Measurements from ENCODE around the gene KCNE5. TPM values are rescaled to one million over a fixed set of nuclear protein-coding genes. Genes with fewer than 3 reads are reported as not detected.
"Not testable (repeated sequence)": the region's sequence is repeated elsewhere in the genome, so short reads cannot be mapped to it uniquely, and the experiment has no call there.

The KCNE5 gene
- total RNA-seq, 2 donors from 2014 or later: 0.16 to 0.26 TPM

DNA sequence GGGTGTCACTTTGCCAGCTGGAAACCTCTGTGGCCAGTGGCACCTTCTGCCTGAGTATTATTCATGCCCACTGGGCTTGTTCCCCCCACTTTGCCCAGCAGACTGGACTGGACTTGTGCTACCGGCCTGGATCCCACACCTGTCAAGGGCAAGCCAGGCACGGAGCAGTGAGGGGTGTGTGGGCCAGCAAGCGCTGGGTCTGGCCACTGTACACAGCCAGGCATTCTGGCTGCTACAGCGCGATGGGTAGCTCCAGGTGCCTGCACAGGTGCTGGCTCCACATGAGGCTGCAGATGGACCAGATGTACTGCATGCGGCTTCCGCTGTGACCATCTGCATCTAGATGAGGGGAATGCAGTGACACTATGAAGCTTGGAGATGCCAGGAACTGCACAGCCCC is 39.5 kb downstream of the KCNE5 start:
- no peaks in the 10 kb centered on the region for H3K36me3 Mint-ChIP-seq (ENCODE audit: insufficient read depth in 2 of 2)
- ATAC-seq (replicated peaks in 1 of 2): no peak
- H3K27me3 Mint-ChIP-seq (ENCODE audit: low read depth): peaks cover 35% of the 10 kb centered on the region
- H3K27ac Mint-ChIP-seq: no peak overlapping the region
- DNase-seq: no peak
- no peak overlapping the region for H3K4me3 Mint-ChIP-seq
- H3K9me3 Mint-ChIP-seq: no peaks in the 10 kb centered on the region
- no peaks in the 10 kb centered on the region for H3K4me1 Mint-ChIP-seq (ENCODE audit: low read depth)

GRCh38 chrX:109578916-109579315 is 46.1 kb downstream of the KCNE5 start:
- Mint-ChIP-seq H3K9me3 (peaks cover 0 to 3% of the 10 kb centered on the region in 2 donors), H3K27ac (no peak overlapping the region), H3K36me3 (ENCODE audit: insufficient read depth in 2 of 2) (no peaks in the 10 kb centered on the region), H3K27me3 (ENCODE audit: low read depth) (peaks cover 29% of the 10 kb centered on the region), H3K4me3 (no peak overlapping the region), H3K4me1 (ENCODE audit: low read depth) (no peaks in the 10 kb centered on the region)
- DNase-seq (no peak), ATAC-seq (replicated peaks in 1 of 2) (no peak)

GRCh38 chrX:109577055-109577454 is 47.9 kb downstream of the KCNE5 start:
- H3K4me3 Mint-ChIP-seq: no peak overlapping the region
- ATAC-seq (replicated peaks in 1 of 2): no peak
- H3K27me3 Mint-ChIP-seq (ENCODE audit: low read depth): peaks cover 37% of the 10 kb centered on the region
- no peaks in the 10 kb centered on the region for H3K4me1 Mint-ChIP-seq (ENCODE audit: low read depth)
- no peaks in the 10 kb centered on the region for H3K36me3 Mint-ChIP-seq (ENCODE audit: insufficient read depth in 2 of 2)
- no peak overlapping the region for H3K27ac Mint-ChIP-seq
- H3K9me3 Mint-ChIP-seq: peaks cover 0 to 4% of the 10 kb centered on the region in 2 donors
- DNase-seq: no peak

DNA sequence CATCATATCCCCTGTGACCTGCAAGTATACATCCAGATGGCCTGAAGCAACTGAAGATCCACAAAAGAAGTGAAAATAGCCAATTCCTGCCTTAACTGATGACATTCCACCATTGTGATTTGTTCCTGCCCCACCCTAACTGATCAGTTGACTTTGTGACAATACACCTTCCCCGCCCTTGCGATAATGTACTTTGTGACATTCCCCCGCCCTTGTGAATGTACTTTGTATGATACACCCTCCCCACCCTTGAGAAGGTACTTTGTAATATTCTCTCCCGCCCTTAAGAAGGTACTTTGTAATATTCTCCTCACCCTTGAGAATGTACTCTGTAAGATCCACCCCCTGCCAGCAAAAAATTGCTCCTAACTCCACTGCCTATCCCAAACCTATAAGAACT is 48.9 kb downstream of the KCNE5 start:
- not testable (repeated sequence) for H3K4me1 Mint-ChIP-seq (ENCODE audit: low read depth)

More for the DNA sequence above, 48.9 kb downstream of the KCNE5 start:
- H3K36me3 Mint-ChIP-seq (ENCODE audit: insufficient read depth in 2 of 2); DNase-seq; H3K4me3 Mint-ChIP-seq; H3K27ac Mint-ChIP-seq; ATAC-seq (replicated peaks in 1 of 2); H3K9me3 Mint-ChIP-seq: not testable (repeated sequence)
- peaks cover 33% of the 10 kb centered on the region for H3K27me3 Mint-ChIP-seq (ENCODE audit: low read depth)

Other genes starting within 250 kb of the KCNE5 start
- under 1 TPM in 1 of 2 donors, not detected in 1; 0.07 TPM for gene GUCY2F, start 143.1 kb downstream of the KCNE5 start, total RNA-seq
- gene NXT2, start 88.3 kb downstream of the KCNE5 start, total RNA-seq: 10 to 100 TPM; 10.2 to 14.9 TPM
- 10 to 100 TPM; 44.3 to 48.1 TPM for gene ACSL4, start 108.1 kb upstream of the KCNE5 start, total RNA-seq

Data from activated T-cell treated with anti-CD3 and anti-CD28 coated beads, Interleukin-2, amount 50 U/mL, for 72 hours (primary cell).